SU-DHL-6 (cell line): ENCODE data around the gene RFTN2.

Source experiments
- CTCF ChIP-seq: fragments of 200-600 bp; sonication (generic); IDR thresholded peaks from one replicate; pipeline ENCODE4 v1.5.1; 2017; ENCODE audit warnings: antibody characterized with exemption, mild to moderate bottlenecking, low read length, moderate library complexity; ENCODE audit not compliant: insufficient read depth, poor library complexity, severe bottlenecking
- EZH2phosphoT487 ChIP-seq: fragments of 200-600 bp; sonication (generic), shearing (Covaris generic); conservative IDR thresholded peaks from 2 replicates; pipeline ENCODE4 v1.6.1; 2018; ENCODE audit warnings: mild to moderate bottlenecking, antibody characterized with exemption, low read length, moderate library complexity, mixed read lengths

- TF ChIP-seq CTCF = no peak
- no peak for TF ChIP-seq EZH2phosphoT487
These were observed 69.2 kb downstream of the RFTN2 start for GRCh38 chr2:197606180-197606579.
